Liver (tissue), 3 donors: ENCODE data around the gene PCDHGA6.

Experiments used
- CTCF ChIP-seq: fragments of 150-350 bp; IDR thresholded peaks from 2 replicates; pipeline ENCODE4 v1.5.1; 2017; ENCODE audit warnings: improper control_type of control experiment, low read depth, low read length; ENCODE audit not compliant: missing input control
- HNF4A ChIP-seq, 2 donors: conservative IDR thresholded peaks; 2 replicates each; pipeline ENCODE4 v1.6.1; 2016; ENCODE audit warnings: antibody characterized with exemption in 2 of 2, mild to moderate bottlenecking in 2 of 2
- RAD21 ChIP-seq, 2 donors: IDR thresholded peaks; 2 replicates each; pipeline ENCODE4 v1.6.1; 2016; ENCODE audit warnings: antibody characterized with exemption in 2 of 2, mild to moderate bottlenecking in 2 of 2
- REST ChIP-seq: IDR thresholded peaks from 2 replicates; pipeline ENCODE4 v1.6.1; 2016; ENCODE audit warnings: antibody characterized with exemption, mild to moderate bottlenecking
- RXRA ChIP-seq, 2 donors: IDR thresholded peaks; 2 replicates each; pipeline ENCODE4 v1.6.1; 2017 to 2018; ENCODE audit warnings: antibody characterized with exemption in 2 of 2, mild to moderate bottlenecking in 1 of 2
- SP1 ChIP-seq: IDR thresholded peaks from 2 replicates; pipeline ENCODE4 v1.6.1; 2018; ENCODE audit warnings: antibody characterized with exemption, mild to moderate bottlenecking
- TAF1 ChIP-seq: conservative IDR thresholded peaks from 2 replicates; pipeline ENCODE4 v1.6.1; 2016; ENCODE audit warnings: antibody characterized with exemption, mild to moderate bottlenecking
- YY1 ChIP-seq: IDR thresholded peaks from 2 replicates; pipeline ENCODE4 v1.6.1; 2016; ENCODE audit warnings: antibody characterized with exemption, mild to moderate bottlenecking
- donor health status: healthy.
- donor health status: healthy.

- TF ChIP-seq CTCF, result no peak
- TF ChIP-seq SP1, result no peak
- no peak for TF ChIP-seq RXRA (IDR thresholded peaks at IDR 0.05)
- no peak for TF ChIP-seq RAD21 (IDR thresholded peaks at IDR 0.05)
- TF ChIP-seq TAF1, result no peak
- no peak for TF ChIP-seq REST
- TF ChIP-seq YY1, result no peak
- no peak for TF ChIP-seq HNF4A (conservative IDR thresholded peaks at IDR 0.05)
Observed at GRCh38 chr5:141393267-141393666, 19.6 kb downstream of the PCDHGA6 start.
